Activated naive CD4-positive, alpha-beta T cell treated with anti-CD3 and anti-CD28 coated beads for 36 hours (primary cell): Measurements from ENCODE around the gene HPS1. TPM values are rescaled to one million over a fixed set of nuclear protein-coding genes. Genes with fewer than 3 reads are reported as not detected.
A peak's percentile ranks its signal among the peaks of the same experiment; 100 is the strongest.

Source experiments
- CTCF ChIA-PET: fragments of 350-600 bp; sonication (Branson Sonifier 250); formaldehyde crosslinking; loops from one replicate; lab custom pipeline; 2021; ENCODE audit warnings: antibody characterized with exemption; lab: Charles Lee
- DNase-seq: peaks from one replicate; pipeline ENCODE4 v3.0.0-alpha.2; 2020
- H3K27ac Mint-ChIP-seq: one replicate; pipeline ENCODE4 v1.8.0; 2021; ENCODE audit warnings: mild to moderate bottlenecking, mixed read lengths
- H3K27me3 Mint-ChIP-seq: one replicate; pipeline ENCODE4 v1.8.0; 2021; ENCODE audit warnings: low read depth, mixed read lengths
- H3K36me3 Mint-ChIP-seq: one replicate; pipeline ENCODE4 v1.8.0; 2021; ENCODE audit warnings: low read depth, mixed read lengths
- H3K4me1 Mint-ChIP-seq: one replicate; pipeline ENCODE4 v1.8.0; 2021; ENCODE audit warnings: low read depth, mixed read lengths
- H3K4me3 Mint-ChIP-seq: one replicate; pipeline ENCODE4 v1.8.0; 2021; ENCODE audit warnings: mild to moderate bottlenecking, moderate library complexity, mixed read lengths
- H3K9me3 Mint-ChIP-seq: one replicate; pipeline ENCODE4 v1.8.0; 2021; ENCODE audit warnings: mixed read lengths
- intact Hi-C: fragments of 100-400 bp; cut with micrococcal nuclease; formaldehyde crosslinking; loops from one replicate; pipeline ENCODE4 v1.15.1; 2023
- total RNA-seq, 2 experiments: library from RNA; stranded (reverse); gene quantifications; one replicate each; pipeline ENCODE4 v1.2.3, GENCODE V29; 2021

Gene HPS1
- total RNA-seq, 2 experiments from 2014 or later = 28.1 to 31.0 TPM

GRCh38 chr10:98415731-98416119 lies 31.0 kb downstream of the HPS1 start:
- Mint-ChIP-seq H3K4me1 (peaks cover 16% of the 10 kb centered on the region), H3K4me3 (no peak overlapping the region), H3K27ac (no peak overlapping the region), H3K36me3 (peaks cover 9% of the 10 kb centered on the region), H3K27me3 (no peaks in the 10 kb centered on the region), H3K9me3 (no peaks in the 10 kb centered on the region)
- intact Hi-C loops = no loop called here
- no peak for DNase-seq
- CTCF ChIA-PET = interaction anchor here (0.7 to 4.6 kb wide), 2 partner anchors 10 to 555 kb away, joined by 3 to 17 read pairs; no protein-coding TSS in a partner anchor

GRCh38 chr10:98414932-98415730 lies 31.6 kb downstream of the HPS1 start, which contains the start of gene PYROXD2:
Gene PYROXD2 (minus strand): TSS chr10:98415182. CDS start chr10:98415135, 47 bp downstream.
- intact Hi-C loops = no loop called here
- no peaks in the 10 kb centered on the region for H3K27me3 Mint-ChIP-seq
- H3K36me3 Mint-ChIP-seq = peaks cover 9% of the 10 kb centered on the region
- peak within 1 kb of the TSS; percentile 89 for H3K4me3 Mint-ChIP-seq
- CTCF ChIA-PET = interaction anchor here (0.7 to 4.6 kb wide), 2 partner anchors 10 to 554 kb away, joined by 3 to 17 read pairs; no protein-coding TSS in a partner anchor
- peak within 1 kb of the TSS; percentile 92 for H3K27ac Mint-ChIP-seq
- peaks cover 16% of the 10 kb centered on the region for H3K4me1 Mint-ChIP-seq
- H3K9me3 Mint-ChIP-seq = no peaks in the 10 kb centered on the region
- DNase-seq = peak; percentile 72

GRCh38 chr10:98414578-98414931 lies 32.2 kb downstream of the HPS1 start:
- intact Hi-C loops = no loop called here
- DNase-seq = no peak
- Mint-ChIP-seq H3K9me3 (no peaks in the 10 kb centered on the region), H3K4me3 (peak overlapping the region; percentile 89), H3K4me1 (peaks cover 16% of the 10 kb centered on the region), H3K36me3 (peaks cover 6% of the 10 kb centered on the region), H3K27ac (peak overlapping the region; percentile 92), H3K27me3 (no peaks in the 10 kb centered on the region)
- CTCF ChIA-PET = interaction anchor here (4.6 kb wide), 1 partner anchor 11 kb away, joined by 17 read pairs; no protein-coding TSS in a partner anchor

GRCh38 chr10:98411768-98412167 lies 35.0 kb downstream of the HPS1 start:
- no peaks in the 10 kb centered on the region for H3K36me3 Mint-ChIP-seq
- intact Hi-C loops = no loop called here
- peaks cover 16% of the 10 kb centered on the region for H3K4me1 Mint-ChIP-seq
- no peak overlapping the region for H3K4me3 Mint-ChIP-seq
- no peak overlapping the region for H3K27ac Mint-ChIP-seq
- no peak for DNase-seq
- no peaks in the 10 kb centered on the region for H3K27me3 Mint-ChIP-seq
- CTCF ChIA-PET = interaction anchor here (0.6 to 4.6 kb wide), 3 partner anchors 14 to 242 kb away, joined by 3 to 17 read pairs (median 4); no protein-coding TSS in a partner anchor
- H3K9me3 Mint-ChIP-seq = no peaks in the 10 kb centered on the region

GRCh38 chr10:98411166-98411565 lies 35.6 kb downstream of the HPS1 start:
- intact Hi-C loops = no loop called here

GRCh38 chr10:98410759-98411158 lies 36.0 kb downstream of the HPS1 start:
- DNase-seq = no peak
- no peaks in the 10 kb centered on the region for H3K9me3 Mint-ChIP-seq
- no peaks in the 10 kb centered on the region for H3K27me3 Mint-ChIP-seq
- peaks cover 16% of the 10 kb centered on the region for H3K4me1 Mint-ChIP-seq
- CTCF ChIA-PET = interaction anchor here (4.6 kb wide), 1 partner anchor 15 kb away, joined by 17 read pairs; no protein-coding TSS in a partner anchor
- no peak overlapping the region for H3K4me3 Mint-ChIP-seq
- no peaks in the 10 kb centered on the region for H3K36me3 Mint-ChIP-seq
- intact Hi-C loops = no loop called here
- no peak overlapping the region for H3K27ac Mint-ChIP-seq

More at GRCh38 chr10:98411166-98411565, 35.6 kb downstream of the HPS1 start:
- H3K27ac Mint-ChIP-seq = no peak overlapping the region
- no peaks in the 10 kb centered on the region for H3K9me3 Mint-ChIP-seq
- H3K4me1 Mint-ChIP-seq = peaks cover 16% of the 10 kb centered on the region
- H3K27me3 Mint-ChIP-seq = no peaks in the 10 kb centered on the region
- DNase-seq = no peak
- CTCF ChIA-PET = interaction anchor here (4.6 kb wide), 1 partner anchor 14 kb away, joined by 17 read pairs; no protein-coding TSS in a partner anchor
- no peak overlapping the region for H3K4me3 Mint-ChIP-seq
- H3K36me3 Mint-ChIP-seq = no peaks in the 10 kb centered on the region

- intact Hi-C loops = no loop called here
- Mint-ChIP-seq H3K4me3 (no peak overlapping the region), H3K27me3 (no peaks in the 10 kb centered on the region), H3K36me3 (no peaks in the 10 kb centered on the region), H3K9me3 (no peaks in the 10 kb centered on the region), H3K27ac (no peak overlapping the region), H3K4me1 (peaks cover 13% of the 10 kb centered on the region)
- CTCF ChIA-PET = no interaction called here
- no peak for DNase-seq
Observed at GRCh38 chr10:98410135-98410743, 36.5 kb downstream of the HPS1 start.

GRCh38 chr10:98408799-98409198 lies 37.9 kb downstream of the HPS1 start:
- H3K27me3 Mint-ChIP-seq = no peaks in the 10 kb centered on the region
- peaks cover 13% of the 10 kb centered on the region for H3K4me1 Mint-ChIP-seq
- no peaks in the 10 kb centered on the region for H3K9me3 Mint-ChIP-seq
- intact Hi-C loops = no loop called here
- CTCF ChIA-PET = interaction anchor here (1.2 kb wide), 1 partner anchor 16 kb away, joined by 4 read pairs; no protein-coding TSS in a partner anchor
- no peak for DNase-seq
- no peak overlapping the region for H3K27ac Mint-ChIP-seq
- no peaks in the 10 kb centered on the region for H3K36me3 Mint-ChIP-seq
- no peak overlapping the region for H3K4me3 Mint-ChIP-seq

GRCh38 chr10:98407744-98408241 lies 38.9 kb downstream of the HPS1 start:
- peaks cover 16% of the 10 kb centered on the region for H3K4me1 Mint-ChIP-seq
- H3K27ac Mint-ChIP-seq = no peak overlapping the region
- peaks cover 6% of the 10 kb centered on the region for H3K36me3 Mint-ChIP-seq
- H3K4me3 Mint-ChIP-seq = no peak overlapping the region
- DNase-seq = no peak
- no peaks in the 10 kb centered on the region for H3K27me3 Mint-ChIP-seq
- CTCF ChIA-PET = no interaction called here
- no peaks in the 10 kb centered on the region for H3K9me3 Mint-ChIP-seq
- intact Hi-C loops = no loop called here

GRCh38 chr10:98407017-98407743 lies 39.6 kb downstream of the HPS1 start:
- no peak for DNase-seq
- Mint-ChIP-seq H3K4me3 (no peak overlapping the region), H3K27ac (no peak overlapping the region), H3K4me1 (peaks cover 16% of the 10 kb centered on the region), H3K36me3 (peaks cover 6% of the 10 kb centered on the region), H3K27me3 (no peaks in the 10 kb centered on the region), H3K9me3 (no peaks in the 10 kb centered on the region)
- CTCF ChIA-PET = no interaction called here
- intact Hi-C loops = no loop called here

- H3K4me1 Mint-ChIP-seq = peaks cover 16% of the 10 kb centered on the region
- H3K27me3 Mint-ChIP-seq = no peaks in the 10 kb centered on the region
- DNase-seq = no peak
- no peak overlapping the region for H3K4me3 Mint-ChIP-seq
- intact Hi-C loops = no loop called here
- no peak overlapping the region for H3K27ac Mint-ChIP-seq
- H3K36me3 Mint-ChIP-seq = peaks cover 6% of the 10 kb centered on the region
- CTCF ChIA-PET = interaction anchor here (1.2 kb wide), 1 partner anchor 74 kb away, joined by 3 read pairs; no protein-coding TSS in a partner anchor
- H3K9me3 Mint-ChIP-seq = no peaks in the 10 kb centered on the region
Observed at GRCh38 chr10:98405422-98405821, 41.3 kb downstream of the HPS1 start.
